Globus pallidus (tissue), 1 donor: ENCODE measurements around the gene SLC6A4.
"Not testable (repeated sequence)": the region's sequence is repeated elsewhere in the genome, so short reads cannot be mapped to it uniquely, and the experiment has no call there.

Experiments used
- DNase-seq: peaks from one replicate; pipeline ENCODE4 v3.0.0-alpha.2; 2015; ENCODE audit warnings: low spot score

SLC6A4 gene

GRCh38 chr17:30219315-30219714 lies 16.2 kb downstream of the SLC6A4 start:
- DNase-seq: no peak

- no peak for DNase-seq
These were observed 16.7 kb downstream of the SLC6A4 start for GRCh38 chr17:30218799-30219198.

GRCh38 chr17:30217746-30218245 lies 17.7 kb downstream of the SLC6A4 start:
- DNase-seq: no peak

GRCh38 chr17:30217054-30217453 lies 18.4 kb downstream of the SLC6A4 start:
- DNase-seq: no peak

GRCh38 chr17:30212750-30213149 lies 22.7 kb downstream of the SLC6A4 start:
- DNase-seq: no peak

GRCh38 chr17:30211371-30211770 lies 24.1 kb downstream of the SLC6A4 start:
- no peak for DNase-seq

- DNase-seq: no peak
These were observed 24.6 kb downstream of the SLC6A4 start for GRCh38 chr17:30210901-30211300.

GRCh38 chr17:30210366-30210765 lies 25.1 kb downstream of the SLC6A4 start:
- DNase-seq: no peak

GRCh38 chr17:30209930-30210329 lies 25.6 kb downstream of the SLC6A4 start:
- no peak for DNase-seq

GRCh38 chr17:30208214-30208613 lies 27.3 kb downstream of the SLC6A4 start:
- DNase-seq: no peak

- DNase-seq: no peak
These were observed 27.8 kb downstream of the SLC6A4 start for GRCh38 chr17:30207655-30208054.

GRCh38 chr17:30203471-30203981 lies 32.0 kb downstream of the SLC6A4 start:
- no peak for DNase-seq

GRCh38 chr17:30200656-30201055 lies 34.8 kb downstream of the SLC6A4 start:
- not testable (repeated sequence) for DNase-seq

- no peak for DNase-seq
These were observed 35.4 kb downstream of the SLC6A4 start for GRCh38 chr17:30200106-30200505.

GRCh38 chr17:30199600-30199999 lies 35.9 kb downstream of the SLC6A4 start:
- DNase-seq: no peak

- DNase-seq: no peak
These were observed 38.1 kb downstream of the SLC6A4 start for GRCh38 chr17:30197416-30197815.

- no peak for DNase-seq
These were observed 39.0 kb downstream of the SLC6A4 start for GRCh38 chr17:30196504-30196903.

- DNase-seq: no peak
These were observed 44.4 kb downstream of the SLC6A4 start for GRCh38 chr17:30191072-30191471.

GRCh38 chr17:30188211-30188939 lies 47.1 kb downstream of the SLC6A4 start:
- DNase-seq: no peak

- DNase-seq: no peak
These were observed 47.9 kb downstream of the SLC6A4 start for GRCh38 chr17:30187573-30187972.

- no peak for DNase-seq
These were observed 48.7 kb downstream of the SLC6A4 start for GRCh38 chr17:30186761-30187160.

GRCh38 chr17:30176855-30177254 lies 58.6 kb downstream of the SLC6A4 start:
- DNase-seq: no peak

GRCh38 chr17:30174556-30174955 lies 60.9 kb downstream of the SLC6A4 start:
- no peak for DNase-seq

GRCh38 chr17:30173649-30174048 lies 61.8 kb downstream of the SLC6A4 start:
- DNase-seq: no peak
